LNCaP clone FGC (cell line): ENCODE data around the gene SALL1.

Experiments used
- DNase-seq: peaks from one replicate; pipeline ENCODE4 v3.0.0-alpha.2; 2011; ENCODE audit warnings: low read depth
- H3K4me3 ChIP-seq: 2 replicates; pipeline ENCODE4 v1.5.1; 2011; ENCODE audit warnings: mild to moderate bottlenecking, low read depth, low read length, control low read depth
- TF ChIP-seq, protein P1 (sequence below): IDR thresholded peaks from 2 replicates; pipeline ENCODE4 v1.5.1; 2012; ENCODE audit warnings: mild to moderate bottlenecking; ENCODE audit not compliant: control insufficient read depth, insufficient read depth; ENCODE audit errors: extremely low read depth

Gene SALL1

DNA sequence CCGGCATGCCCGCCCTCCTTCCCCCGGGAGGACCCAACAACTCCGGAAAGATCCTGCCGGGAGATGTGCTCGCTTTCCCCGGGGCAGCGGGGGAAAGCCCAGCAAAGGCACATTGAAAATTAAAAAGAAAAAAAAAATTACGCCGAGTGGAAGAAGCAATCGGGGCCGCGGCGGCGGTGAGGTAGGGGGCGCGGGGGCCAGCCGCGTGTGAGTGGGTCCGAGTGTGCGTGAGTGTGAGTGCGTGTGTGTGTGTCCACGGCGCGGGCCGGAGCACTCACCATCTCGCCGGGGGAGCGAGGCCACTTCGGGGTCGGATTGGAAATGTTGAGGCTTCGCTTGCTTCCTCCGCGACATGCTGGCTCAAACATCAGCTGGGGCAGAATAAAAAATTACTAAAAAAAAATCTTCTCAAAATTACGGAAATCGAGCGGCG lies at the start of gene SALL1:
Gene SALL1, minus strand, starts transcription at position 383 of the 433 bp plus-strand sequence. Its CDS starts 29 bp downstream, at position 354.
- no peak for DNase-seq
- TF ChIP-seq, protein P1, sequence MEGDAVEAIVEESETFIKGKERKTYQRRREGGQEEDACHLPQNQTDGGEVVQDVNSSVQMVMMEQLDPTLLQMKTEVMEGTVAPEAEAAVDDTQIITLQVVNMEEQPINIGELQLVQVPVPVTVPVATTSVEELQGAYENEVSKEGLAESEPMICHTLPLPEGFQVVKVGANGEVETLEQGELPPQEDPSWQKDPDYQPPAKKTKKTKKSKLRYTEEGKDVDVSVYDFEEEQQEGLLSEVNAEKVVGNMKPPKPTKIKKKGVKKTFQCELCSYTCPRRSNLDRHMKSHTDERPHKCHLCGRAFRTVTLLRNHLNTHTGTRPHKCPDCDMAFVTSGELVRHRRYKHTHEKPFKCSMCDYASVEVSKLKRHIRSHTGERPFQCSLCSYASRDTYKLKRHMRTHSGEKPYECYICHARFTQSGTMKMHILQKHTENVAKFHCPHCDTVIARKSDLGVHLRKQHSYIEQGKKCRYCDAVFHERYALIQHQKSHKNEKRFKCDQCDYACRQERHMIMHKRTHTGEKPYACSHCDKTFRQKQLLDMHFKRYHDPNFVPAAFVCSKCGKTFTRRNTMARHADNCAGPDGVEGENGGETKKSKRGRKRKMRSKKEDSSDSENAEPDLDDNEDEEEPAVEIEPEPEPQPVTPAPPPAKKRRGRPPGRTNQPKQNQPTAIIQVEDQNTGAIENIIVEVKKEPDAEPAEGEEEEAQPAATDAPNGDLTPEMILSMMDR, result no peak
- no peak within 1 kb of the TSS for H3K4me3 ChIP-seq

DNA sequence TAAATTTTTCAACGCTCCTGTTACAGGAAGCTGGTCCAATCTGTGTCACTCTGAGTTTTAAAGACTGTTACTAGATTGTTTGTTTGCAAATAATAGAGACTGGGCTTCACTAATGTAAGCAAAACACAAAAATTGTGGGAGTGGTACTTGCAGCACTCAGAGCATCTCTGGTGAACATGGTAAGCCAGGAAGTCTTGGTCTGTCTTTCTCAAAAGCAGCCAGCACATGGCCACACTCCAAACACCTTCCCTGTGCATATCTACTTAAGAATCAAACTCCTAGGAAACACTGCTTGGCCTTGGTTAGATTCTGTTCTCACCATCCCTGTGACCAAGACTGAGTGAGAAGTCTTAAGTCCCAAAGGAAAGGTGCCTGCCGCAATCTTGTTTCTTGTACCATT lies 49.7 kb upstream of the SALL1 start:
- DNase-seq, result no peak
- H3K4me3 ChIP-seq, result no peak overlapping the region
- TF ChIP-seq, protein P1, result no peak

GRCh38 chr16:51197953-51198748 lies 47.1 kb upstream of the SALL1 start:
- no peak for DNase-seq
- no peak overlapping the region for H3K4me3 ChIP-seq
- TF ChIP-seq, protein P1, result no peak

GRCh38 chr16:51193879-51194278 lies 42.8 kb upstream of the SALL1 start:
- TF ChIP-seq, protein P1, result no peak
- DNase-seq, result no peak
- no peak overlapping the region for H3K4me3 ChIP-seq

DNA sequence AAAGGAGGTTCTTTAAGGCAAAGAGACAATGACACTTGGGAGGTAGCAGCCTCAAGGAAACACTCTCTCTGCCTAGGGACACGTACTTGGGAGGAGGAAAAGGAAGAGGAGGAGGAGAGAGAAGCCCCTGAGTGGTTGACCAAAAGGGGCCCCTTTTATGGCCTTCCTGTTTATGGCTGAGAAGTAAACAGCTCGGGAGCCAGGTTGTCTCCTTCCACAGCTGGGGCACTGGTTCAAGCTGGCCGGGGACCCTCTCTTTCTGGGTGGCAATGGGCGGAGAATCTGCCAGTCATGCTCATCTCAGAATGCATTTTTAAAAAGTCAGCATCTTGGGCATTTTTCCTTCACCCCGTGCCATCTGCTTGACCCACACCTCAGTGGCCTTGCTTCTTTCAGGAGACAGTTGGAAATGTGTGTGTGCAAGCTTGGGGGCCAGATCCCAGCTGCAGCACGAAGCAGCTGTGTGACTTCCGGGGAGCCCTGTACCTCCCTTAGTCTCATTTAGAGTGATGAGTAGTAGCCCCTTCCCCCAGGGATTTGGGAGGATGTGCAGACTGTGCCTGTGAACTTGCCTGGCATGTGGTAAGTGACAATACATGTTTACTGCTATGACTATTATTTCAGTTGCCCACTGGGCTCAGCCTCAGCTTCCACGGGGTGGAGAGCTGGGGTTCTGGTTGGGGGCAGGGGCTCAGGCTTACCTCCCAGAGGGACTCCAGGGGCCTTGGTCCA lies 33.8 kb upstream of the SALL1 start:
- H3K4me3 ChIP-seq, result no peak overlapping the region
- DNase-seq, result no peak
- TF ChIP-seq, protein P1, result no peak

DNA sequence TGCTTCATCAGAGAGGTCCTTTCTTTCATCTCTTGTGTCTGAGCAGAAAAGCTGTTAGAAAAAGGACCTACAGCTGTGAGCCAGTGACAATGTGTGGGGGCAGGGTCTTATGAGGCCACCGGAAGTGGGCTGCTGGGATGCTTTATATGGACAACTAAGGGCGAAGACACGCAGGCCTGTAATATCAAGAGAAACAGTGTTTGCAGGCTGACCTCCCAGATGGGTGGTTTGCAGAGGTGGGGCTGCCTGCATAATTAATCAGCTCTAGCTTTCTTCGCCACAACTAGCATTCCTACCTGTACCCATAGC lies 30.4 kb upstream of the SALL1 start:
- DNase-seq, result no peak
- TF ChIP-seq, protein P1, result no peak
- no peak overlapping the region for H3K4me3 ChIP-seq
